ENCODE results near the gene MFSD11.
"Not testable (repeated sequence)": the region's sequence is repeated elsewhere in the genome, so short reads cannot be mapped to it uniquely, and the experiment has no call there.

Gene MFSD11

DNA sequence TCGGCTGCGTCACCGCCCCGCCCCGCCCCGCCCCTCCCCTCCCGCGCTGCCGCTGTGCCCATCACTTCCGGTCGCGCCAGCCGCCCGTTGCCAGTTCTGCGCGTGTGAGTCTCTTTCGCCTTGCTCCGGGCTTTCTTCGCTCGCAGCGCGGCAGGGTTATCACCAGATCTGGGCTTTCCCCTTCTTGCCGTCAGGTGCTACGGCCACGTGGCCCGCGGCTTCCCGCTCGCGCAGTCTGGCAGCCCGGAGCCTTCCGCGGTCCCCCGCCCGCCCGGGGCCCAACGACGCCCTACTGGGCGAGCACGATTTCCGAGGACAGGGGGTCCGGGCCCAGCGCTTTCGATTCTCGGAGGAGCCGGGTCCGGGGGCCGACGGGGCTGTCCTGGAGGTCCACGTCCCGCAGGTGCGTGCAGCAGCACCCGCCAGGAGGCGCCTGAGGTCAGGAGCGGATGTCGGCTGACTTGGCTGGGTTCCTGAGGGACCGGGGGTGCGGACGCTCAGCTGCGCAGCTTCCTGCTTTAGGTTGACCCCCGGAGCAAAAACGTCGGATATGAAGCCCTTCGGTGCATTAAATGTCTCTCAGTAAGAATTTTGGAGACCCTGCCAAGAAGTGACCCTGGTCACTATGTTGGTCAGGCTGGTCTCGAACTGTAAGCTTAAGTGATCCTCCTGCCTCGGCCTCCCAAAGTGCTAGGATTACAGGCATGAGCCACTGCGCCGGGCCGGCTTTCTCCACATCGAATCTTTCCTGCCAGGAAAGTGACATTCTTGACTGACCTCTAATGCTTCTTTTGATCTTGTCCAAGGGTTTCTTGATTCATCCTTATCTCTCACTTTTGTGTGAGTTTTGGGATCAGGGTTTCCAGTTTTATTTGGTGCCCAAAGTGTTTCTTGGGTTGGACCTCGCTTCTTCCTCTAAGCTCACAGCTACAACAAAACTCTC lies 10.9 kb upstream of the MFSD11 start, which contains the start of gene METTL23:
Gene METTL23, plus strand, starts transcription at position 64 of the 943 bp plus-strand sequence. CDS start 2,872 bp downstream, outside the sequence.
- DNase-seq (ENCODE audit: low read depth, low spot score): peak; percentile 65

DNA sequence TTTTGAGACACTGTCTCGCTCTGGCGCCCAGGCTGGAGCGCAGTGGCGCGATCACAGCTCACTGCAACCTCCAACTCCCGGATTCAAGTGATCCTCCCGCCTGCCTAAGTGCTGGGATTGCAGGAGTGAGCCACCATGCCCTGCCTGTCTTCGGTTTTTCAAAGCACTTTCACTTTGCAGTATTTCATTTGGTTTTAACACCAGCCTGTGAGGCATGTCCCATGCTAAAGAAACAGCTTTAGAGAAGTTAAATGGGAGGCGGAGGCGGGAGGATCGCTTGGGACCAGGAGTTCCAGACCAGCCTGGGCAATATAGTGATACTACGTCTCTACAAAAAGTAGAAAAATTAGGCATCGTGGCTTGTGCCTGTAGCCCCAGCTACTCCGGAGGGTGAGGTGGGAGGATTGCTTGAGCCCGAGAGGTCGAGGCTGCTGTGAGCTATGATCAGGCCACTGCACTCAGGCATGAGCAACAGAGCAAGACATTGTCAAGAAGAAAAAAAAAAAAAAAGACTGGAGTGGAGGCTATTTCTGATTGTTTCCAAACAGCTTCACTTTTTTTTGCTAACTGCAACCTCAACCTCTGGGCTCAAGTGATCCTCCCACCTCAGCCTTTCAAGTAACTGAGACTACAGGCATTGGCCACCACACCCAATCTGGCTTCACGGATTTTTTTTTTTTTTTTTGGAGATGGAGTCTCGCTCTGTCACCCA lies 10.0 kb upstream of the MFSD11 start:
- DNase-seq (ENCODE audit: low read depth, low spot score): no peak

DNA sequence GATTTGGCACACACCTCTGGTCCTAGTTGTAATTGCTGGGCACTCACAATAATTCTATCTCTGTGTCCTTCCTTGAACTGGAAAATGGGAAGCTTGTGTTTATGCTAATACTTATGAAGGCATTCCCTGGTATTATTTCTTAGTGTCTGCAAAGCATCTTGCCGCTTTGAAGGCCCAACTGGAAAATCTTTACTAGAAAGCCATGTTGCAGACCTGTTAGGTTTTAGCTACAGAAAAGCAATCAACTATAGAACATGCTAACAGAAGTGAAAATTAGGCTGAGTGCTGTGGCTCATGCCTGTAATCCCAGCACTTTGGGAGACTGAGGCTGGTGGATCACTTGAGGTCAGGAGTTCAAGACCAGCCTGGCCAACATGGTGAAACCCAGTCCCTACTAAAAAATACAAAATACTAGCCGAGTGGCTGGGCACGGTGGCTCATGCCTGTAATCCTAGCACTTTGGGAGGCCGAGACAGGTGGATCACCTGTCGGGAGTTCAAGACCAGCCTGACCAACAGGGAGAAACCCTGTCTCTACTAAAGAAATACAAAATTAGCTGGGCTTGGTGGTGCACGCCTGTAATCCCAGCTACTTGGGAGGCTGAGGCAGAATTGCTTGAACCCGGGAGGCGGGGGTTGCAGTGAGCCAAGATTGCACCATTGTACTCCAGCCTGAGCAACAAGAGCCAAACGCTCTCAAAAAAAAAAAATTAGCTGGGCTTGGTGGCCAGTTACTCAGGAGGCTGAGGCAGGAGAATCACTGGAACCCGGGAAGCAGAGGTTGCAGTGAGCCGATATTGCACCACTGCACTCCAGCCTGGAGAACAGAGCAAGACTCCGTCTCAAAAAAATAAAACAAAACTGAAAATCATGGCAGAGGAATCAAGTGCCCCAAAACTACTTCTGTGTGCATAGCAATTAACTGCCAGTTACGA lies 5.9 kb upstream of the MFSD11 start:
- DNase-seq (ENCODE audit: low read depth, low spot score): not testable (repeated sequence)

DNA sequence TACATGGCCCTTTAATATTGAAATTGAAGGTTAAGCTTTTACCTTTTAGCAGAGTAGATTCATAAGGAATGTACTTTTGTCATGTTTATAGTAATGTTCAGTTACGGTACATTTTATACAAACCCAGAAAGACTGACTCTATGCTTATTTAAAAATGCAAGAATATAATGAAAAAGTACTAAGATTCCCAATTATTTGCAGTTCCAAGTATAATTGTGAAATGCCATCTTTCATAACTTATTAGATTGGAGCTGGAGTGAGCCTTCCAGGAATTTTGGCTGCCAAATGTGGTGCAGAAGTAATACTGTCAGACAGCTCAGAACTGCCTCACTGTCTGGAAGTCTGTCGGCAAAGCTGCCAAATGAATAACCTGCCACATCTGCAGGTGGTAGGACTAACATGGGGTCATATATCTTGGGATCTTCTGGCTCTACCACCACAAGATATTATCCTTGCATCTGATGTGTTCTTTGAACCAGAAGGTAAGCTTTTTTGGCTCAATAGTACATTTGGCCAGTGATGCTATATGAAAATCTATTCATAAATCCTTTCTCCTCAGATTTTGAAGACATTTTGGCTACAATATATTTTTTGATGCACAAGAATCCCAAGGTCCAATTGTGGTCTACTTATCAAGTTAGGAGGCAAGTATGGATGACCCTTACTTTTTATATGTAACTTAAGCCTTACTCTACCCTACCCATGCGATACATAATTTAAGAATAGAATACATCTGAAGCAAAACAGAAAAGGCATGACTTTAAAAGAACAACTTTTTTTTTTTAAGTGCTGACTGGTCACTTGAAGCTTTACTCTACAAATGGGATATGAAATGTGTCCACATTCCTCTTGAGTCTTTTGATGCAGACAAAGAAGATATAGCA lies 4.9 kb upstream of the MFSD11 start:
- DNase-seq (ENCODE audit: low read depth, low spot score): no peak

DNA sequence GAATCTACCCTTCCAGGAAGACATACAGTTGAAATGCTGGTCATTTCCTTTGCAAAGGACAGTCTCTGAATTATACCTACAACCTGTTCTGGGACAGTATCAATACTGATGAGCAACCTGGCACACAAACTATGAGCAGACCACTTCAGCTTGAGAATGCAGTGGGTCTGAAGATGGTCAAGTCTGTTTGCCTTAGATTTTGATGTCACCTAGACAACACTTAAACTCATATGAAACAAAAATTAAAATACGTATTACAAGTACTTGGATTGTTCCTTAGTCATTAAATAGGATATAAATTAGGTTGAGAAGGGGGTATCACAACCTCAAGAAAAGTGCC lies 4.3 kb upstream of the MFSD11 start:
- no peak for DNase-seq (ENCODE audit: low read depth, low spot score)

DNA sequence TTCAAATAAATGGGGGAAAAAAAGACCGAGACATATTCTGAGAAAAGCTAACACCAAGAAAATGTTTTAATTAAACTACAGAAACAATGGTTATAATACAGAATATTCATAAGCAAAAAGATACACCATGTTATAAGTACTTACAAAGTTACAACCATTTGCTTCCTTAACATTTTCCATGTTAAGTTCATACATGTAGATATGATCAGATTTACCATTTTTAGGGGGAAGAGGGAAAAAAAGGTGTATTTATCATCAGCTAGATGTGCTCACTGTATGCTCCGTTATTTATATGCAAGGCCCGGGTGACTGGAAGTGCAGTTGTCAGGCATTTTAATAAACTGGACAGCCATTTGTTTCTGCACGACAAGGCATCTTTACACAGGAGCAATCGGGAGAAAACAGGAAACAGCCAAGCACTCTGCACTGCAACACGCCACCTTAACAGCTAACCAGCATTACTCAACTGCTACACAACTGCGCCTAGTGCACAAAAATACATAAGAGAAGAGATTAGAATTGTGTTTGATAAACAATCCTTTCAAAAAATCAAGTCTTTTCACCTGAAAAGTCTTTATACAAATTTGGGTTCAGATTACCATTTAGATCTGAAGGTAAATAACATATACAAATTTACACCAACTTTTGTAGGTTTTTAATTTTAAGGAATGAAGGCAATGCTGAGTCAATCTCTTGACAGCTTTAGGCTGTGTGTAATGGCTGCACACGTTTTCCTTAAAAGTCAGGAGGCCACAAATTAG lies 3.7 kb upstream of the MFSD11 start:
- no peak for DNase-seq (ENCODE audit: low read depth, low spot score)

DNA sequence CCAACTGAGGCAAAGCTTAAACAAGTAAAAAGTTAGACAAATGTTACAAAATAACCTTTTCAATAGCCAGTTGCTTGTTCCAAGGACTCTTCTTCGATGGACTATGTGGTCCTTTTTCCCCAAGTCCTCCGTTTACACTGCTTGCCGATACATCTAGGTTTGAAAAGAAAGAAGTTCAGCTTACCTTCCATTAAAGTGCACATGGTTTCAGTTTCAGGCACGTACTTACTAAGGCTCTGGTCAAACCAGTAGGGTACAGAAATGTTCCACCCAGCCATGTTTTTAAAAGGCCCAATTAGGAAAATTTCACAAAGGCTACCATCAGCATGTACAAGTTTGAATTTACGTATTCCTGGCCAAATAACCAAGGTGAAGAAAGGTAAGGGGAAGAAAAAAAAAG lies 2.9 kb upstream of the MFSD11 start:
- no peak for DNase-seq (ENCODE audit: low read depth, low spot score)

DNA sequence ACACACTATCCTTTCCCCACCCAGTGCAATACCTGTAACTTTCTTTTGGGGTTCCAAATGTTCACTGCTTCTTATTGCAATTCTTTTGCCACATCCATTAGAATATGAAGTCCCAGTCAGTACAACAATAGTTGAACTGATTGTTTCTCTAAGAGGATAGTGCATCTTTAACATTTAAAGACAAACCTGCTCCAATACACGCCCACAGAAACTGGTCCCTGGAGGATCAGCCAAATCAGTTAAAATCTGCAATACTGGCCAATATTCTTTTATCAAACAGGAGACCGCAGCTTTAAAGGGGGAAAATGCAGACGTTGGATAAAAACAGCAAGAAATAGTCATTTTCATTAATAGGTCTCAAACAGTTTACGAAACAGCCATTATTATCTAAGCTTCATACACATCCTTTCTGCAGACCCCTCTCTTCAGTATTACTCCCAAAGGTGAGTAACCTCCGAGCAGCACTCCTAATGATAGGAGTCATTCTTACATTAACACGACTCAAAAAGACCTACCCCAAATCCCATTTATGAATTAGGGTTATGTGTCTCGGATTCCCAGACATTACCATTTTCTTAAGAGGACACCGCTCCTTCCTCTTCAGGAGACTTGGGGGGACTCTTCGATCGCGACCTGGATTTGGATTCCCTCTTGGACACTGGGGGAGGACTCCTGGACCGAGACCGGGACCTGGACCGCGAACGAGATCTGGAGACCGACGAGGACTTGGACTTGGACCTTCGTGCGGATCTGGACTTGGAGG lies 2.2 kb upstream of the MFSD11 start:
- no peak for DNase-seq (ENCODE audit: low read depth, low spot score)

DNA sequence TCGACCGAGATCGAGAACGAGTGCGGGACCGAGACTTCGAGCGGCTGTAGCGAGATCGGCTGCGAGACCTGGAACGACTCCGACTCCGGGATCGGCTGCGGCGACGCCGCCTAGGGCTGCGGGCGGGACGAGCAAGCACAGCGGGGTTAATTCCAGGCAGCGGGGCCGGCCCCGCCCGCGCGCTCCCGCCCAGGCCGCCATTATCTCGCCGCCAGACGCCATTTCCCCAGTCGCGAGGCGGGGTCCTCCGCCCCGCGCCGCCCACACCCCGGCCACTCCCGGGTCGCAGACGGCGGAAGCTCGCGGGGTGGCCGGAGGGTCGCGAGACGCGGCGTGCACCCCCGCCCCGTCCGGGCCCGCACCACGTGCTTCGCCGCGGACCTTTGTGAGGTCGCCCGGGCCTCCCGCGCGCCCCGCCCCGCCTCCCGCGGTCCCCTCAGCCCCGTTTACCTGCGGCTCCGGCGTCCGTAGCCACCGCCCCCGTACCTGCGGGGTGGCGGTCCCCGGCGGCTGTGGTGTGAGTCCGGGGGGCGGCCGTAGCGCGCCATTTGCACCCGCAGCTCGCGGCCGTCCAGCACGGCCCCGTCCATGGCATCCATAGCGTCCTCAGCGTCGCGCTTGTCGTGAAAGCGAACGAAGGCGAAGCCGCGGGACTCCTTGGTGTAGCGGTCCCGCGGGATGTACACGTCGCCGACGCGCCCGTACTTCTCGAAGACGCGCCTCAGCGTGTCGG lies 1.4 kb upstream of the MFSD11 start:
- DNase-seq (ENCODE audit: low read depth, low spot score): no peak

DNA sequence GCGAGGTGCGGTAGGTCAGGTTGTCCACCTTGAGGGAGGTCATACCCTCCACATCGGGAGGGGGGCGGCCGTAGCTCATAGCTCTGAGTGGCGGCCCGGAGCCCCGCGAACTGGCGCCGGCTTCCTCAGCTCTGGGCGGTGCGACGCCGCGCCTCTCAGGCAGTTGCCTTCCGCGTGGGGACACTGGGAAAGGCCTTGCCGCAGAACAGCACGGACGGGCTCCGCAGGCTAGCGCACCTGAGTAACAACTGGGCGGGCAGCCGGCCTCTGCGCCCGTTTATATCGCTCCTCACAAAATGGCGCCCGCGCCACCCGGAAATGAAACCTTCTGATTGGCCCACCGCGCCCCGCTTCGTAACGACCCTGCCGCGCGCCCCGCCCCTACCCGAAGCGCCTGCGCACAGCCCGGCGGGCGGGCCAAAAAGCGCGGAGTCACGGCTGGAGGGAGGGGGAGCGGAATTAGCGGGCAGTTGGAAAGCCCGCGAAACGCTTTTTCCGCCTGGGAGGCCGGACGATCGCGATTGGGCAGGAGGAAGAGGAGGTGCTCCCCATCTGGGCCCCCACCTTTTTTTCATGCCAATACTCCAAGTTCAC lies 740 bp upstream of the MFSD11 start, which contains the start of gene SRSF2:
Gene SRSF2, minus strand, starts transcription at position 250 of the 594 bp plus-strand sequence. Its CDS starts 171 bp downstream, at position 79.
- DNase-seq (ENCODE audit: low read depth, low spot score): peak; percentile 98

DNA sequence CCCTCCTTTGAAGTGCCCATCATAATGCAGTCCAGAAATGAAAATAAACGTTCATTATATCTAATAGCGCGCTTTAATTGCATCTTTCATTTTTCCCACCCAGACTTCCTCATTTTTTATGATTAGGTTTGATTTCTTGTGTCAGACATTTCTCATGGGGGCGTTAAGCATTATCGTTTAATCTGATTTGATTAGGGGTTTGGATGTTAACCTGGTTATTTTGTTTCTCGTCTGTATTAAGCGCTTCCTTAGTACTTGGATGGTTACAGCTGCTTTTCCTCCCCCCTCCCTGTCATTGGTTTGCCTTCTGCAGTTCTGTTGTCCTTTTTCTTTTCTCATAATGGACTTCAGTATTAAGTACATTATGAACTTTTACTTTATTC lies 540 bp downstream of the MFSD11 start:
- no peak for DNase-seq (ENCODE audit: low read depth, low spot score)

DNA sequence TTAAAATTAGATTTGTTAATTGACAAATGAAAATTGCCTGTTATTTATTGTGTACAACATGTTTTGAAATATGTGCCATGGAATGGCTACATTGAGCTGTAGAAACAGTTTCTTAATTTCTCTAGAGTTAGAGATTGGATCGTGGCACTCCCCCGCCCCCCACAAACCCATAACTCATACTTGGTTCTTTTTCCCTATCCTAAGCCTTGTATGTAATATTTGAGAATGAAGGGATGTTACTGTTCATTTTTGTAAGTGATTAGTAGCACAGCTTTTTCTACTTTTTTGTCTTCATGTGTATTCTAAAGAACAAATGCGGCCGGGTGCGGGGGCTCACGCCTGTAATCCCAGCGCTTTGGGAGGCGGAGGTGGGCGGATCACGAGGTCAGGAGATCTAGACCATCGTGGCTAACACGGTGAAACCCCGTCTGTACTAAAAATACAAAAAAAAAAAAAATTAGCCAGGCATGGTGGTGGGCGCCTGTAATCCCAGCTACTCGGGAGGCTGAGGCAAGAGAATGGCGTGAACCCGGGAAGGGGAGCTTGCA lies 1.7 kb downstream of the MFSD11 start:
- not testable (repeated sequence) for DNase-seq (ENCODE audit: low read depth, low spot score)

DNA sequence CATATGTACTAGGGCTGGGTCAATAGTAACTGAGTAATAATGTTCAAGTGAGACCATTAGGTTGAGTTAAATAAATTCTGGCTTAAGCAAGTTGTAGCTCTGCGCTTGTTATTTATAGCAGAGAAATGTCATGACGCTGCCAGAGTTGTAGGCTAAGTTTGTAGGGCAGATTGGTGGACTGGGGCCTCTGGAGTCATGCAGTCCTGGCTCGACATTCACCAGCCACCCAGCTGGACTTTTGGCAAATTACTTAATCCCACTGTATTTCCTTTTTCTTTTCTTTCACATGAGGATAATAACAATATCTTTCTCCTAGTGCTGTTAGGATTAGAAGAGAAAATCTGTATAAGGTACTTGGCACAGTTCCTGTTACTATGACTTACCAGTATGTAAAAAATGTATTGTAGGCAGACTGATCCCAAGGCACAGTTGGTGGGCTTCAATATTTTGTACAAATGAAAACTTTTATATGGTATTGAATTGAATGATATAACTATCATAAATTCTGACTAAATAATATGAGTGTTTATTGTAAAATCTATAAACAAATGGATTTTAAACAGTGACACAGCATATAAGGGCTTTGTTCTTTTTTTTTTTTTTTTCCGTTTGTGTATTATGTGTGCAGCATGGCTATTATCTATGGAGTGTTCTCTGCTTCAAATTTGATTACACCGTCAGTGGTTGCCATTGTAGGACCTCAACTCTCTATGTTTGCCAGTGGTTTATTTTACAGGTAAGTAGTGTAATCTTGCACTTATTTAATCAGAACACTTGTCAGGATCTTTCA lies 2.6 kb downstream of the MFSD11 start:
- no peak for DNase-seq (ENCODE audit: low read depth, low spot score)

DNA sequence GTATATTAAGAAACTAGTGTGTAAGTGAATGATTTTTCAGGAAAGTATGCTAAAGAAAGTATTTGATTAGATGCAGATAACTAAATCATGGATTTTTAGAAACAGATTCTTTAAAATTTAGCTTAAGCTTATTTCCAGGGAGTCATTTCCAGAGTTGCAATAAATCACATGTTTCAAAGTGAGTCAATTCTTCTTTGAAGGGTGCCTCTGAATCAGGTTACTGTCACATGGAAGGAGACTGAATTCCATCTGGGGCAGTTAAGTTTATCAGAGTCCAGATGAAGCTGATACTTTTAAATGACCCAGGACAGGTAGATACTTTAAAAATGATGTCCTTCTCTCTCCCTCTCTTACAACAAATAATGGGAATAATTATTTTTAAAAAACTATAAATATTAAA lies 5.0 kb downstream of the MFSD11 start:
- no peak for DNase-seq (ENCODE audit: low read depth, low spot score)

DNA sequence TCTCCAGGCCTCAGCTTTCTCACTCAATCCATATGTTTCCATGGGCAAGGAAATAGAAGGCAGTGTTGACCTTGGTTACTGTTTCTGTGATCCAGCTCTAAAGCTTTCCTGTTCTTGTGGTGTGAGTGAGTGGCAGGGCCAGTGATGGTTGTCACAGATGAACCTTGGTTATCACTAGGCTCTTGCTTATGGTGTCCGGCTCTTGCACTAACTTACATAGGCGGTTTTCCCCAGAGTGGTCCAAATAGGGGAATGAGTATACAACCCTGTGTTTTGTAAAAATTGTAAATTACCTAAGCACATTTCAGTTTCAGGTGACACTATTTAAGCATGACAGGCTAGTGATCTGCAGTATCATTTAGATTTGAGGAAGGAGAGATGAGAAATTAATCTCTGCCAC lies 6.8 kb downstream of the MFSD11 start:
- no peak for DNase-seq (ENCODE audit: low read depth, low spot score)

DNA sequence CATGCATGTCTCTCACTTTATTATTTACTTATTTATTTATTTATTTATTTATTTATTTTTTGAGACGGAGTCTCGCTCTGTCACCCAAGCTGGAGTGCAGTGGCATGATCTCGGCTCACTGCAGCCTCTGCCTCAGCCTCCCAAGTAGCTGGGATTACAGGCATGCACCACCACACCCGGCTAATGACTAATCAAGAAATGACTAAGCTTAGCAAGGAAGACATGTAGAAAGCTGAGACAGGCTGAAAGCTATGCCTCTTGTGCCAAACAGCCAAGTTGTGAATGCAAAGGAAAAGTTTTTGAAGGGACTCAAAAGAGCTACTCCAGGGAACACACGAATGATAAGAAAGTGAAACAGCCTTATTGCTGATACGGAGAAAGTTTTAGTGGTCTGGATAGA lies 7.9 kb downstream of the MFSD11 start:
- not testable (repeated sequence) for DNase-seq (ENCODE audit: low read depth, low spot score)
